ENCODE results near the gene TRMO.

The TRMO gene

DNA sequence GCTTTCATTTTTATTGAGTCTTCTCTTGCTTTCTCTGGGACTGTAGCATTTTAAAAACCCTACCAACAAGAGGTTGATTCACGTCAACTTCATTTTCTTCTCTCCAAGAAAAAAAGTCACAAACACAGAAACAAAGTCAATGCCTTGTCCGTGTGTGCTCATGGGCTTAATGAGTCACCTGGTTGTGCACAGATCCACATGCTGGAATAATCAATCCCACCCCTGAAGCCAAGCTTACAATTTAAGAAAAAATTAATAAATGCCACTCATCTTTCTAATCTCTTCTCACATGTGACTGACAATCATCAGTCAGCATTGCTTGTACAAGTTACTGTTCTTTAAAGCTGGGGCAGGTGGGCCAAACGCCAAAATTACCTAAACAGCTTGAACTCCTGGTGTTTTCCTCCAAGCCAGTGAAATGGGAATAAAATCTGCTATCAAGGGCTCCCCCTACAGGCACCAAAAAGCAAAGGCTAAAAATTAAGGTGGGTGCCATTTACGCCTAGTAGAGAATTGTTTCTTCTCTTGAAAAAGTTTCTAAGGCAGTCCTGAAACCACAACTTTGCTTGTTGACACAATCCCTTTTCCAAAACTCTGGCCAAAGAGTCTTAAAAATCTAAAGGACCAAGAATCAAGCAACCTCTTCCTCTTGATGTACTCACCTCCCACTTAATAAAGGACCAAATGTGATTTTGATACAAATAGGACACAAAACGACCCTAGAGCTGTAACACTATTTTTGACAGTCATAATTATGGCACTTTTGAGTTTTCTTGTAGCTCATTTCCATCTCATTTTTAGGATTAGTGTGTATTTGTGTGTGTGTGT is 21.3 kb downstream of the TRMO start:
- no peak for FAIRE-seq

GRCh38 chr9:97900103-97900737 is 22.1 kb downstream of the TRMO start:
- FAIRE-seq: no peak

DNA sequence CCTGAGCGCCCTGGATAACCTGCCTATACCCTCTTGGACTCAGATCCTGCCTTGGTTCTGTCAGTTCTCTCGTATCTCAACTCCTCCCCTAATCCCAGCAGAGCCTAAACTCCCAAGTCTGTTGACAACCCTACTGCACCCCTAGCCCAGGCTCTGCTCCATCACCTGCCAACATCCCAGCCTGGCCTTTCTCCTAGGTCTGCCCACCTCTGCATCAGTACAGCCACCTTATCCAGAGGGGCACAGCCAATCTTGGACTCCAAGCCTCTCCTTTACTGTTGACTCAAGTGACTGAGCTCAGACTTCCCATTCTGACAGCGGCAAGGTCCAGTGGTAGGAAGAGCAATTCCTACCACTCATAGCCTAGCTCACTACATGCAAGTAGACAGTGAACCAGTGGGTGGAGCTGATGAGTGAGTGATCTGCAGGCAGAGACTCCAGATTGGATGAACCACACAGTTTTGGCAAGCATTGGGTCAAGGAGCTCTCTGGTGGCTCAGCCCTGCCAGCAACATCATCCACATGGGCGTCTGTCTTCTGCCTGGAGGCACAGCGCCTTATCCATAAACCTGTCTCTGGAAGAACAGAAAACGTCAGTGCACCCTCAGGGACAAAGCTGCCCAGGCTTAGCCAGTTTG is 26.5 kb downstream of the TRMO start:
- FAIRE-seq: no peak

- FAIRE-seq: no peak
These were observed 27.1 kb downstream of the TRMO start for GRCh38 chr9:97895211-97895610.

- FAIRE-seq: no peak
These were observed 29.9 kb downstream of the TRMO start for GRCh38 chr9:97892421-97892820.

GRCh38 chr9:97891736-97892135 is 30.6 kb downstream of the TRMO start:
- FAIRE-seq: no peak

DNA sequence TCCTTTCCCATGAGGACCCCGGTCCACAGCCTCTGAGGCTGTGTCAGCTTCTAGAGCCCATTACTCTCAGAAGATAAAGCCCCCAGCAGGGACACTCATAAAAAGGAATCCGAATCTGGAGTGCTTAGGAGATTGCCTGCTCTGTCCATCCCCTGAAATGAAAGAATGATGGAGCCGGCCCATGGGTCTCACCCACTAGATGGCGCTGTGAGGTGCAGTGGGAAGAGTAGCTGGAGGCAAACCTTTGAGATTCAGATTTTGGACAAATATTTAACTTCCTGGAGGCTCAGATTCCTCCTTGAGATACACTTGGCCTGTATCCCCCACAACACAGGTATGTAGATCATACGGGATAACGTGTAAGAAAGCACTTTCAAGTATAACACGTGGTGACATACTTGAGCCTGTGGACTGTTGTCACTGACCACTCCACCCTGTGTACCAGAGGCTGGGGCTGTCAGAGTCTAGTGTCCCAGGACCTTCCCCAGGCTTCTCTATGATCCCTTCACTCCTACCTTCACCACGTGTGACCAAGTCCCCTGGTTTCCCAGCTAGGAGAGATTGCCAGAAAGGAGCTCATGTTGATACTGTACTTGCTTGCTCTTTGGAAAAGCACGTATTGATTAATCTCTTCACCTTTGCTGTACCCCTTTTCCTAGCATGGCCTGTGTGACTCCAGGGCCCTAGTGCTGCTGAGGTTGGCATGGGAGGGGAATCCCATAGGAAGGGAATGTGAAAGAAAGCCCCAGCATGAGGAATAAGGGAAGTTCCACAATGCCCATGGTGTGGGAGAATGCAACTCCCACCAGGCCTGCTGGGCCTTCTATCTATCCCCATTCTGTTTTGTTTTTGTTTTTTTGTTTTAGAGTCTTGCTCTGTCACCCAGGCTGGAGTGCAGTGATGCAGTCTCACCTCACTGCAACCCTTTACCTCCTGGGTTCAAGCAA is 32.1 kb downstream of the TRMO start:
- no peak for FAIRE-seq

DNA sequence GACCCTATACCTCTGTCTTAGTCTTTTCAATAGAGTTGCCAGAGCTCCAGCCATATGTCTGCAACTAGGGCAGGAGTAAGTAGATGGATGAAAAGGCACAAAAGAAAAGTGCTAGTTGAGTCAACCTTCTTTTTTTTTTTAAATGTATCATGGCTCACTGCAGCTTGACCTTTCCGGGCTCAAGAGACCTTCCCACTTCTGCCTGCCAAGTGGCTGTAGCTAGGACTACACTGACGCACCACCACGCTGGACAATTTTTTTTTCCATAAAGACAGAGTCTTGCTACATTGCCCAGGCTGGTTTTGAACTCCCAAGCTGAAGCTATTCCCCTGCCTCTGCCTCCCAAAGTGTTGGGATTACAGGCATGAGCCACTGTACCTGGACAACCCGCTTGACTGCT is 42.0 kb downstream of the TRMO start:
- FAIRE-seq: no peak

GRCh38 chr9:97876061-97876460 is 46.2 kb downstream of the TRMO start:
- FAIRE-seq: no peak

- FAIRE-seq: no peak
These were observed 47.2 kb downstream of the TRMO start for GRCh38 chr9:97875111-97875510.

DNA sequence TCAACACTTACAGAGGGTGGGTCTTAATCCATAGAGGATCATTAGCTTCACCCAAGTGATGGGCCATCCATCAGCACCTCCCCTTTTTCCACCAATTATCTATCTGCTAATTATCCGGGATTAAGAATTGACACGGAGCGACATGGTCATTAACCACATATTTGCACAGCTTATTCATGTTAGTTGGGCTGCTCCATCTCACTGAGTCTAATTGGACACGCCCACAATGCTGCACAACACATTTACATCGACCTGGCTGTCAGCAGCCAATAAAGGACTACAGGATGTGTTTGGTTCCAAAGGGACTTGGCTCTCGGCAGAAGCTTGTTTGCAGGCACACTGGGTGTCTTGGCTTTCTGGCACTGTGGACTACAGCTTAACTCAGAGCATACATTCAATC is 47.7 kb downstream of the TRMO start:
- FAIRE-seq: no peak

GRCh38 chr9:97873882-97874281 is 48.4 kb downstream of the TRMO start:
- no peak for FAIRE-seq

DNA sequence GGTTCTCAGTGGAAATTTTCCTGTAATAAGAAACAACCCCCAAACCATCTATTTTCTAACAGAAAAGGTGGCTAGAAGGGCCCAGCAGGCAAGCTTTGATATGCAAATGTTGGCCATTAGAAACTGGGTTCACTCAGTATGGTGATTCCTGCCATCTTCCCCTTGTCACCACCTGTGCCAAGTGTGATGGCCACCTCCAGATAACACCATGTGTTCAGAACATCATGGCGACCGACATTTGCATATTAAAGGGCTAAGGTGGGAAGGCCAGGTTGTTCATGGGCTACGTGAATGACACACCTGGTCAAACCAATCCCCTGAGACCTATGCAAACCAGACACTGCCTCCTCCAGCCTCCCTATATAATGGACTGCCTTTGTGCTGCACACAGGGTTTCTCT is 48.9 kb downstream of the TRMO start:
- FAIRE-seq: no peak

DNA sequence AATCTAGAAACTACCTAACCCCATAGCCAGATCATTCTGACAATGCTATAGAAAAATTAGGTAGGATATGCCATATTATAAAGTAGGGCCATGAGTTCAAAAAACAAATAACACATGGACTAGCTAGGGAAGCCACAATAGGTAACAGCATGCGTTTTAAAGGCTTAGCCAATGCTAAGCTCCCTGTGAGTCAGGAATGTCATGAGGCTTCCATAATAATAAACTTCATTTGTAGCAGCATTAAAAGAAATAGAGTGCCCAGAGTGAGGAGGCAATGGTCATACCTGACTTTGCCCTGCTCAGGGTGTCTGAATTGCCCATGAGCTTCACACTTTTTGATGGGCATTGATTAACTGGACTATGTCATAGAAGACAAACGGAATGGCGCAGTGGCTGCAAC is 53.4 kb downstream of the TRMO start:
- FAIRE-seq: no peak

GRCh38 chr9:97866848-97867247 is 55.5 kb downstream of the TRMO start:
- FAIRE-seq: no peak

GRCh38 chr9:97866300-97866699 is 56.0 kb downstream of the TRMO start:
- no peak for FAIRE-seq

DNA sequence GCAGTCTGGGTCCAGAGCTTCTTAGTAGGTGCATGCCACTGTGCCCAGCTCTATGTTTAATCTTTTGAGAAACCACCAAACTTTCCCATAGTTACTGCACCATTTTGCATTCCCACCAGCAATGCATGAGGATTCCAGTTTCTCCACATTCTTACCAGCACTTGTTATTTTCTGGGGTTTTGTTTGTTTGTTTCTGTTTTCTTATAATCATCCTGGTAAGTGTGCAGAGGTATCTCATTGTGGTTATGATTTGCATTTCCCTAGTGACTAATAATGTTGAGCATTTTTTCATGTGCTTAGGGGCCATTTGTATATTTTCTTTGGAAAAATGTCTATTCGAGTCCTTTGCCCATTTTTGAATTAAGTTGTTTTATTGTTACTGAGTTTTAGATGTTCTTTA is 57.9 kb downstream of the TRMO start:
- no peak for FAIRE-seq

DNA sequence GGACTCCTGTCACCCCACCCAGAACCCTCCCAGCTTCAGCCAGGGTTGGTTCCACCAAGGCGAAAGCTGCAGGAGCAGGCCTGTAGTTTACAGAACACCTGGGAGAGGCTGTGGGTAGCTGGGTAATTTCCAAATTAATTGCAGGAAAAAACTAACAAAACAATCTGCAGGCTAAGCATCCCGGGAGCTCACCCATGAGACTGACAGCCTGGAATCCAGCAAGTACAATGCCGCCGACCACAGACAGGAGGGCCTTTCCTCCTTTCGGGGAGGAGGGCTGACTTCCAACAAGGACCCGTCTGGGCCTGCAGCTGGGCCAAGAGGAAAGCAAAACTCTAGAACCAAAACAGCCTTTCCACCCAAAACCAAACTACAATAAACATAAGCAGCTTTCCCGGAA is 59.0 kb downstream of the TRMO start:
- no peak for FAIRE-seq

DNA sequence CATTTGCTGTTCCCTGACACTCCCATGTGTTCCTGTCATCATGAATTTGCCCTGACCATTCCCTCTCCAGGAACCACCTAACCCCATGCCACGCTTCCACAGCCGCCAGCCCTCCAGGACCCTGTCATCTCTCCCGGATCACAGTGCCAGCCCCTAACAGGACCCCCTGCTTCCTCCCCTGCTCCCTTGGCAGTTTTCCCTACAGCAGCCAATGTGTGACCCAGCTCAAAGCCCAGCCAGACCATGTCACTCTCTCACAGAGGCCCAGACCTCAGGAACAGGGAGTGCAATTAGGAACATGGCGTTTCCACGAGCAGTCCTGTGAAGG is 61.2 kb downstream of the TRMO start:
- no peak for FAIRE-seq

DNA sequence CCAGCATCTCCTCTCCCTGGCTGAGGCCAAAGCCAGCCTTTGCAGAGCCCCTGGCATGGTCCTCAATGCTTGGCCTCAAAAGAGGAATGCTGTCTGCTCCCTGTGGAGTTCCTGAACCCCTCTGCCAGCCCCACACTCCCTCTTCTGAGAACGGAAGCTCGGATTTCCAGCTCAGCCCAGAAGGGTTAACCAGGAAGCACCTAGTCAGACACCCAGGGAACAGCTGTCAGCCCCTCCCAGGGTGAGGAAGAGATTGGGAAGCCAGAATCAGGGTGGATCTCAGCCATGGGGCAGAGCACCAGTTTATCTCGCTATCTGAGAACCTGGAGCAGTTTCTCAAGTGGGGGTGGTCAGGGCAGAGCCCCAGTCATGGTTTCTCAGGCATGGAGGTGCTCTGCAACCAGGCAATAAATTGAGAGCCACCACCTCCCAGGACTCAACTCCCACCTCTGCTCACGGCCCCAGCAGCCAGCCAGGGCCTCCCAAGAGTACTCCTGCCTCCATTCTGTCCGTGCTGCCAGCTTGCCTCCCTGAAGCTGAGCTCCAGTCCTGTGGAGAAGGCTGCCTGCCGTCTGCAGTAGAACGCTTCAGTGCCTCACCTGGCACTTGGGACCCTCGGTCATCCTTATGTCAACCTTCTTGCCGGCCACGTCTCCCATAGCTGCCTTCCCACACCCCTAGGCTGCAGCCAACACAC is 61.7 kb downstream of the TRMO start:
- FAIRE-seq: no peak

DNA sequence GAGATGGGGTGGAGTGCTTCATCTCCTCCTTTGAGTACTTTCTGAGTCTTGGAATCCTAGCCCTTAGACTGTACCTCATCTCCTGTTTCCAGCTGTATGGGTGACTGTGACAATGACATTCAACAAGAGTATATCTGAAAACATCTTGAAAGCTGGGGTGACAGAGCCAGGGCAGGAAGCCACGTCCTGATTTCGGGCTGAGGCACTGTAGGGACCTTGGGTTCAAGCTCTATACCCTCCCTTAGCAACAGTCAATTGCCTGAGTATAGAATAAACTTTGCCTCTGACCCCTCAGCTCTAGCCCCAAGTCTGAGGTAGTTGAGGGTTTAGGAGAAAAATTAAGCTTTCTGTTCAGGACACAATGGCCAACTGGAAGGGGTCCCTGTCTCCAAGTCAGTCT is 63.0 kb downstream of the TRMO start:
- FAIRE-seq: no peak

DNA sequence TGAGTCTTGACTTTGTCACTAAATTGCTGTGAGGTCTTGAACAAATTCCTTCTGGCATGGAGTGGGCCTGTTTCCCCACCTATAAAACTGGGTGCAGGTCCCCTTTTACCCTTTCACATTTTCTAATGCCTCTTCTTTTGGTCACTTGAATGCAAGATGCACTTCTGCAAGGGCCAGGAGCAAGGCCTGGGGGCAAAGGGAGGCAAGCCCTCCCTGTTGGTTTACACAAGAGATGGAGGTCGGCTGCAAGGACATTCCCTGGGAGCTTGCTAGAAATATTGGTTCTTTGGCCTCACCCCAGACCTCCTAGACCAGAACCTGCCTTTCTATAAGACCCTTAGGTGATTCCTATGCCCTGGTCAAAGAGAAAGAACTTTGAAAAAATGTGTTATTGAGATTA is 63.5 kb downstream of the TRMO start:
- no peak for FAIRE-seq

DNA sequence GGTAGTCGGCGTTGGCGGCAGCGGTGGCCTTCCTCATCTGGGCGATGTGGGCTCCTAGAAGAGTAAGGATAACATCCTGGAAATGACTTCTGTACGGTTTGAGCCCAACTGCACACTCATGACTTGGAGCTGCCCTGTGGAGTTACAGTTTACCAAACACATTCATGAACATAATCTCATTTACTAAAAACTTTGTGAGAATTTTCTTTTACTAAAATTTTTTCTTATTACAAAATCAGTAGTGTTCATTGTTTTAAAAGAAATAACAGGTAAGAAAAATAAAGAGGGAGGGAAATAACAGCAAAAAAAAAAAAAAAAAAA is 63.9 kb downstream of the TRMO start:
- no peak for FAIRE-seq

All from colon (tissue), 2 donors.